Neural progenitor cell (in vitro differentiated cells): ENCODE data around the gene C4BPA.

Experiments used
- EZH2 ChIP-seq: fragments of 200-600 bp; sonication (generic); IDR thresholded peaks from 2 replicates; pipeline ENCODE4 v1.6.1; 2017; ENCODE audit warnings: antibody characterized with exemption, mild to moderate bottlenecking, moderate library complexity
- EZH2phosphoT487 ChIP-seq: fragments of 200-600 bp; sonication (generic); IDR thresholded peaks from 2 replicates; pipeline ENCODE4 v1.6.1; 2017; ENCODE audit warnings: antibody characterized with exemption
- TF ChIP-seq, protein P1 (sequence below): fragments of 200-600 bp; sonication (generic); IDR thresholded peaks from 2 replicates; pipeline ENCODE4 v1.5.1; 2017; ENCODE audit warnings: antibody characterized with exemption, mild to moderate bottlenecking

DNA sequence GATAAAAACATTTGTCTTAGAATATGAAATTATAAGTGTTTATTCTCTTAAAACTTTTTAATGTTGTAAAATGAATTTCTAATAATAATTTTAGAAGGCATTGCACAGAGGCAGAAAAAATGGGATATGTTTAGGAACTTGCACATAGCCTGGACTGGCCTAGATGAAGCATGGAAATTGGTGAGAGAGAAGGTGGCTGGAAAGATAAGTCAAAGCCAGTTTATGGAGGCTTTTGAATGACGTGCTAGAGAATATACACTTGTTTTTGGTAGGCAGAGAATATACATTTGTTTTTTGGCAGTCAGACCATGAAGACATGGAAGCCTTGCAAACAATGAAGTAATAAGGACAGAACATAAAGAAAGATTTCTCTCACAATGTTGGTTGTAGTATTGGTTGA lies 2.3 kb upstream of the C4BPA start:
- TF ChIP-seq EZH2: no peak
- TF ChIP-seq, protein P1, sequence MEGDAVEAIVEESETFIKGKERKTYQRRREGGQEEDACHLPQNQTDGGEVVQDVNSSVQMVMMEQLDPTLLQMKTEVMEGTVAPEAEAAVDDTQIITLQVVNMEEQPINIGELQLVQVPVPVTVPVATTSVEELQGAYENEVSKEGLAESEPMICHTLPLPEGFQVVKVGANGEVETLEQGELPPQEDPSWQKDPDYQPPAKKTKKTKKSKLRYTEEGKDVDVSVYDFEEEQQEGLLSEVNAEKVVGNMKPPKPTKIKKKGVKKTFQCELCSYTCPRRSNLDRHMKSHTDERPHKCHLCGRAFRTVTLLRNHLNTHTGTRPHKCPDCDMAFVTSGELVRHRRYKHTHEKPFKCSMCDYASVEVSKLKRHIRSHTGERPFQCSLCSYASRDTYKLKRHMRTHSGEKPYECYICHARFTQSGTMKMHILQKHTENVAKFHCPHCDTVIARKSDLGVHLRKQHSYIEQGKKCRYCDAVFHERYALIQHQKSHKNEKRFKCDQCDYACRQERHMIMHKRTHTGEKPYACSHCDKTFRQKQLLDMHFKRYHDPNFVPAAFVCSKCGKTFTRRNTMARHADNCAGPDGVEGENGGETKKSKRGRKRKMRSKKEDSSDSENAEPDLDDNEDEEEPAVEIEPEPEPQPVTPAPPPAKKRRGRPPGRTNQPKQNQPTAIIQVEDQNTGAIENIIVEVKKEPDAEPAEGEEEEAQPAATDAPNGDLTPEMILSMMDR: no peak
- no peak for TF ChIP-seq EZH2phosphoT487
